Measurements from ENCODE around the gene KCNH4.
"Not testable (repeated sequence)": the region's sequence is repeated elsewhere in the genome, so short reads cannot be mapped to it uniquely, and the experiment has no call there.

KCNH4 gene

GRCh38 chr17:42142371-42142896, 38.5 kb downstream of the KCNH4 start:
- TF ChIP-seq EZH2phosphoT487 (IDR thresholded peaks at IDR 0.05; ENCODE audit: low read depth), result no peak
- no peak for TF ChIP-seq CTCF (IDR thresholded peaks at IDR 0.05; ENCODE audit: low read depth, low read length)
- Histone ChIP-seq H4K20me1 (ENCODE audit: insufficient read depth, low read length) (peaks cover 24% of the 10 kb centered on the region), H3K27me3 (ENCODE audit: low read depth, low read length) (no peaks in the 10 kb centered on the region), H3K4me1 (ENCODE audit: low read length) (peaks cover 13% of the 10 kb centered on the region; the same call in 1 of the 2 replicates), H3K9me3 (ENCODE audit: insufficient read depth, low read length) (no peaks in the 10 kb centered on the region), H3K27ac (ENCODE audit: low read length) (no peak overlapping the region), H2AFZ (ENCODE audit: low read depth, low read length) (no peak overlapping the region), H3K4me3 (ENCODE audit: low read length) (no peak overlapping the region), H3K9ac (ENCODE audit: low read length) (no peak overlapping the region), H3K4me2 (ENCODE audit: low read length) (no peak overlapping the region), H3K79me2 (ENCODE audit: low read length) (peaks cover 61% of the 10 kb centered on the region), H3K36me3 (replicated peaks; ENCODE audit: low read depth, low read length) (peaks cover 23% of the 10 kb centered on the region)

GRCh38 chr17:42141382-42141781, 39.6 kb downstream of the KCNH4 start:
- no peak for TF ChIP-seq CTCF (IDR thresholded peaks at IDR 0.05; ENCODE audit: low read depth, low read length)
- no peak for TF ChIP-seq EZH2phosphoT487 (IDR thresholded peaks at IDR 0.05; ENCODE audit: low read depth)
- peaks cover 67% of the 10 kb centered on the region for H3K79me2 ChIP-seq (ENCODE audit: low read length)
- no peak overlapping the region for H2AFZ ChIP-seq (ENCODE audit: low read depth, low read length)
- no peak overlapping the region for H3K27ac ChIP-seq (ENCODE audit: low read length)
- H3K4me1 ChIP-seq (ENCODE audit: low read length), result peaks cover 23% of the 10 kb centered on the region
- H3K36me3 ChIP-seq (replicated peaks; ENCODE audit: low read depth, low read length), result peaks cover 24% of the 10 kb centered on the region
- no peak overlapping the region for H3K4me2 ChIP-seq (ENCODE audit: low read length)
- peaks cover 21% of the 10 kb centered on the region for H4K20me1 ChIP-seq (ENCODE audit: insufficient read depth, low read length)
- H3K9ac ChIP-seq (ENCODE audit: low read length), result no peak overlapping the region
- no peaks in the 10 kb centered on the region for H3K27me3 ChIP-seq (ENCODE audit: low read depth, low read length)
- H3K4me3 ChIP-seq (ENCODE audit: low read length), result no peak overlapping the region
- no peaks in the 10 kb centered on the region for H3K9me3 ChIP-seq (ENCODE audit: insufficient read depth, low read length)

GRCh38 chr17:42140690-42141089, 40.3 kb downstream of the KCNH4 start:
- not testable (repeated sequence) for H3K9ac ChIP-seq (ENCODE audit: low read length); H3K9me3 ChIP-seq (ENCODE audit: insufficient read depth, low read length); H2AFZ ChIP-seq (ENCODE audit: low read depth, low read length); H3K27ac ChIP-seq (ENCODE audit: low read length); H3K27me3 ChIP-seq (ENCODE audit: low read depth, low read length); H3K4me3 ChIP-seq (ENCODE audit: low read length); H3K4me2 ChIP-seq (ENCODE audit: low read length)
- Histone ChIP-seq H3K4me1 (ENCODE audit: low read length) (peaks cover 30% of the 10 kb centered on the region), H3K36me3 (replicated peaks; ENCODE audit: low read depth, low read length) (peaks cover 31% of the 10 kb centered on the region), H4K20me1 (ENCODE audit: insufficient read depth, low read length) (peaks cover 26% of the 10 kb centered on the region), H3K79me2 (ENCODE audit: low read length) (peaks cover 74% of the 10 kb centered on the region)

GRCh38 chr17:42138749-42139492, 42.0 kb downstream of the KCNH4 start:
- H3K9ac ChIP-seq (ENCODE audit: low read length), result no peak overlapping the region
- no peak overlapping the region for H3K4me3 ChIP-seq (ENCODE audit: low read length)
- no peak overlapping the region for H3K27ac ChIP-seq (ENCODE audit: low read length)
- H3K79me2 ChIP-seq (ENCODE audit: low read length), result peaks cover 89% of the 10 kb centered on the region
- H4K20me1 ChIP-seq (ENCODE audit: insufficient read depth, low read length), result peaks cover 28% of the 10 kb centered on the region
- peaks cover 34% of the 10 kb centered on the region for H3K36me3 ChIP-seq (replicated peaks; ENCODE audit: low read depth, low read length)
- H3K9me3 ChIP-seq (ENCODE audit: insufficient read depth, low read length), result no peaks in the 10 kb centered on the region
- no peak overlapping the region for H3K4me2 ChIP-seq (ENCODE audit: low read length)
- H3K27me3 ChIP-seq (ENCODE audit: low read depth, low read length), result no peaks in the 10 kb centered on the region
- H2AFZ ChIP-seq (ENCODE audit: low read depth, low read length), result no peak overlapping the region
- TF ChIP-seq CTCF (IDR thresholded peaks at IDR 0.05; ENCODE audit: low read depth, low read length) (no peak), EZH2phosphoT487 (IDR thresholded peaks at IDR 0.05; ENCODE audit: low read depth) (no peak)
- peaks cover 48% of the 10 kb centered on the region for H3K4me1 ChIP-seq (ENCODE audit: low read length)
